GM18868 (cell line): ENCODE results near the gene MUC16.
"Not testable (repeated sequence)": the region's sequence is repeated elsewhere in the genome, so short reads cannot be mapped to it uniquely, and the experiment has no call there.

Experiments
- ATAC-seq: cut with Tn5 transposase; IDR thresholded peaks from one replicate; pipeline ENCODE4 v1.9.1; 2021; ENCODE audit warnings: mild to moderate bottlenecking, moderate library complexity; ENCODE audit not compliant: unreplicated experiment

The MUC16 gene

DNA sequence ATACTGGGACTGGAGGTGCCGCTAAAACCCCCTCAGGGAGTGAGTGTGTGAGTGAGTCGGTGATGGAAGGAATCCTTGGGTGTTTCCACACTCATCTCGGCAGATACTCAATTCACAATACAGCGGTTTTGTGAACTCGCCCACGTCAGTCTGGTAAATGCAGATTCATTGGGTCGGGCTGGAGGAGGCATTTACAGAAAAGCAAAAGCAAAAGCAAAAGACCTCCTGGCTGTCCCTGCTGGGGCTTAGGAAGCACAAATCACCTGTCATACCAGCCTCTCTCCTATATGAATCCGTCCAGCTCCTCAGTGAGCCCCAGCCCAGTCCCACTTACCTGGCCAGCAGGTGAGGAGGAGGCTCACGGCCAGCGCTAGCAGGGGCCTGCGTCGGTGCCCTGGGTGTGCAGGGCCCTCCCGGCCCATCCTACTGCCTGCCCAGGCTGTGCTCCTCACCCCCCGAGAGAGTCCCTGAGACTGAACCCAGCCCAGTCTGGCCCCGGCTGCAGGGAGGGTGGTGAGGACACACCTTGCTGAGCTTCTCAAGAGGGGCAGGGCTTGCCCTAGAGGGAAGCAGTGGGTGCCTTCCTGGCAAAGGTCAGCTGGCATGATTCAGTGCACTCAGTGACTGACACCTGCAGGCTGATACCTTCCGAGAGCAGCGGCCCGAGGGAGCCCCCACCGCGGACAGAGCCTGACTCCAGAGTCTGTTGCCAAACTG, at the start of gene MUC16:
MUC16 (minus strand) TSS at position 475 of the 717 bp plus-strand sequence.
- ATAC-seq = no peak

DNA sequence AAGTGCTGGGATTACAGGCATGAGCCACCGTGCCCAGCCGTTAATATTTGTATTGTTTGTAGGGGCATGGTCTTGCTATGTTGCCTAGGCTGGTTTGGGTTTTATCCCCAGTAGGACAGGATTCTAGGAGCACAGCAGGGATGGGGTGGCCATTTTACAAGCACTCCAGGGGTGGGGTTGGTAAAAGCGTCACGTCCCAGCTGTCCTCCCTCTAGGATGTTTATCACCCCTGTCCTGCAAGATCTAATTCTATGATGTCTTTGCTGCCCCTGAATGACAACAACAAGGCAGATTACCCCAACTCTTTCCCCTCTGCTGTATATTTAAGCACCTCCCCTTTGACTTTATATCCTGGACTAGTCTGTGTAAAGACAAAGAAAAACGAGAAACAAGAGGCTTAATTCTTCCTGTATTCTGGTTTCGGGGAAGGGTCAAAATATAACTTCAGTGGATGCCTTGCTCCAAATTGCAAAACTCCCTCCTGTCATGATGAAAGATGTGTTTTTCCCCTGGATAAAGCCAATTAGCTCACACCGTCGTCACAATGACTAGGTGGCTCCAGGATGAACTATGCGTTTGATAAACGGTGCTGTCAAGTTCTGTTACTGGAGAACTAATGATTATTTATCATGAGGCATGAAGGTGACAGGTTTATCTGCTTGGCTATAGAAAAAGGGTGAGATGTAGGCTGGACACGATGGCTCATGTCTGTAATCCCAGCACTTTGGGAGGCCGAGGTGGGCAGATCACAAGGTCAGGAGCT, 48.9 kb upstream of the MUC16 start:
- no peak for ATAC-seq

DNA sequence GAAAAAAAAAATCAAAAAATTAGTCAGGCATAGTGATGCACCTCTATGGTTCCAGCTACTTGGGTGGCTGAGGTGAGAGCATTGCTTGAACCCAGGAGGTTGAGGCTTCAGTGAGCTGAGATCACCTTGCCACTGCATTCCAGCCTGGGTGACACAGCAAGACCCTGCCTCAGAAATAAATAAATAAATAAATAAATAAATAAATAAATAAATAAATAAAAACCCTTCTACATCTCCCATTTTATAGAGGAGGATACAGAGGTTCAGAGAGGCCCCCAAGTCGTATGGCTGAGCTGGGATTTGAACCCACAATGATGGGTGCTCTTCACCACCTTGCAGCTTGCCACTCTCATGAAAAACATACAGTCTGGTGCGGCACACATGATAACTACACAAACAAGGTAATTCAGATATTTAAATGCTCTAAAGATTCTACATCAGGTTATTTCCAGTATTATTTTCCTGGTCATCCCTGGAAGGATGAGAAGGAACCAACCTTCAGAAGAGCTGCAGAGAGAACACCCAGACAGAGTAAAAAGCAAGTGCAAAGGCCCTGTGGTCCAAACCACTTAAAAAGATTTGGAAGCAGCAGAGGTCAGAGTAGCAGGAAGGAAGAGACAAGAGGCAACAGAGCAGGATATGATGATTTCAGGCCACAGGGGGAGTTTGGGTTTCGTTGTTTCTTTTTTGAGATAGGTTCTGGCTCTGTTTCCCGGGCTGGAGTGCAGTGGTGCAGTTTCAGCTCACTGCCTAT, 47.5 kb upstream of the MUC16 start:
- no peak for ATAC-seq

DNA sequence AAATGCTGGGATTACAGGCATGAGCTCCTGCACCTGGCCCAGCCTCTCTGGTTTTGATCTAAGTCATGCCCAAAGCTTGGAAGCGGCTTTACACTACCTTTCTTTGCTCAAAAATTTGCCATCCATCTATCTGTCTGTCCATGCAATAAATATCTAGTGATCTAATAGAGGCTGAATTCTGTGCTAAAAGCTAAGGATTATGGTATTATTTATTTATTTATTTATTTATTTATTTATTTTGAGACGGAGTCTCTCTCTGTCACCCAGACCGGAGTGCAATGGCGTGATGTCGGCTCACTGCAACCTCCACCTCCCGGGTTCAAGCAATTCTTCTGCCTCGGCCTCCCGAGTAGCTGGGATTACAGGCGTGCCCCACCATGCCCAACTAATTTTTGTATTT, 45.9 kb upstream of the MUC16 start:
- ATAC-seq = not testable (repeated sequence)

DNA sequence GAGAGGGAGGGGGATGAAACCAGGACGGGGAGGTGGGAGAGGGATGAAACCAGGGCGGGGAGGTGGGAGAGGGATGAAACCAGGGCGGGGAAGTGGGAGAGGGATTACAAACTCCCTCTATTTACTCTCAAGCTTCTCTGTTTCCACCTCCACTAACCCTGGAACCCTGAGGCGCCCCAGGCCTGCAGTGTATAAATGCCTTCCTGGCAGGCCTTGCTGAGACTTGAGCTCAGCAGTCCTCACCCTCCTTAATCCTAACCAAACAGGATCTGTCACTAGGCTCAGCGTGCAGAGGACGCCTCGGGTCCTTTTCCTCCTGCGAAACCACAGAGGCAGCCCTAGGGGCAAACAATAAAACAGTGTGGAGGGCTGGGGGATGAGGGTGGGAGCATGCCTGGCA, 44.6 kb upstream of the MUC16 start:
- no peak for ATAC-seq

DNA sequence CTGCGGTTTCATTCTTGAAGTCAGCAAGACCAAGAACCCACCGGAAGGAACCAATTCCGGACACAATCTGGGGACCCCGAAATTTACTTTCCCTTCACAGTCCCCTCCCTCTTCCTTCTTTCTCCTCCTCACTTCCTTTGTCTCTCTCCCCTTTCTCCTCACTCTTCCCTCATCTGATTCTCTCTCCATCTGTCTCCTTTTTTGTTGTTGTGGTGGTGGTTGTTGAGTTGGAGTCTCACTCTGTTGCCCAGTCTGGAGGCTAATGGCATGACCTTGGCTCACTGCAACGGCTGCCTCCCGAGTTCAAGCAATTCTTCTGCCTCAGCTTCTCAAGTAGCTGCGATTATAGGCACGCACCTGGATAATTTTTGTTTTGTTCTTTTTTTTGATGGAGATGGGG, 44.0 kb upstream of the MUC16 start:
- no peak for ATAC-seq

DNA sequence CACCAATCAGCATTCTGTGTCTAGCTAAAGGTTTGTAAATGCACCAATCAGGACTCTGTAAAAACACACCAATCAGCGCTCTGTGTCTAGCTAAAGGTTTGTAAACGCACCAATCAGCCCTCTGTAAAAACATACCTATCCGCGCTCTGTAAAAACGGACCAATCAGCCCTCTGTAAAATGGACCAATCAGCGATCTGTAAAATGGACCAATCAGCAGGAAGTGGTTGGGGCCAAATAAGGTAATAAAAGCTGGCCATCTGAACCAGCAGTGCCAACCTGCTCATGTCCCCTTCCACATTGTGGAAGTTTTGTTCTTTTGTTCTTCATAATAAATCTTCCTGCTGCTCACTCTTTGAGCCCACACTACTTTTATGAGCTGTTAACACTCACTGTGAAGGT, 43.5 kb upstream of the MUC16 start:
- ATAC-seq = not testable (repeated sequence)

DNA sequence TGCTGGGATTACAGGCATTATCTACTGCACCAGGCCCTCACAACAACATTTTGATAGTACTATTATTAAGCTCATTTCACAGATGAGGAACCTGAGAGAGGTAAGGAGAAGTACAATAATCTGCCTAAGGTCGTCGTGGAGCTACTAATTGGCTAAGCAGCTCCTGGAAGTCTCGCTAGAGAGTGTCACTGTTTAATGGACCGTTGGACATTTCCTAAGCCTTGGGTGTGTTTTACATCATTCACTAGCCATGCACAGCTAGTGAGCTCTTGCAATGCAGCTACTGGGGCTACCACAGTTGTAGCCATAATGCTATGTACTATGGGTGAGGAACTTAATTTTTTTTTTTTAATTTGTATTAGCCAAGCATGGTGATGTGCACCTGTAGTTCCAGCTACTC, 42.7 kb upstream of the MUC16 start:
- ATAC-seq = no peak

DNA sequence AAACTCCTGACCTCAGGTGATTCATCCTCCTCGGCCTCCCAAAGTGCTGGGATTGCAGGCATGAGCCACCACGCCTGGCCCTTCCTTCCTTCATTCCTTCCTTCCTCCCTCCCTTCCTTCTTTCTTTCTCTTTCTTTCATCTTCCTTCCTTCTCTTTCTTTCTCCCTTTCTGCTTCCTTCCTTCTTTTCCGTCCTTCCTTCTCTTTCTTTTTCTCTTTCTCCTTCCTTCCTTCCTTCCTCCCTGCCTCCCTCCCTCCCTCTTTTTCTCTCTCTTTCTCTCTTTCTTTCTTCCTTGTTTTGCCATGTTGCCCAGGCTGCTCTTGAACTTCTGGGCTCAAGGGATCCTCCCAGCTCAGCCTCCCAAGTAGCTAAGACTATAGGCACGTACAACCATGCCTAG, 36.5 kb upstream of the MUC16 start:
- no peak for ATAC-seq

DNA sequence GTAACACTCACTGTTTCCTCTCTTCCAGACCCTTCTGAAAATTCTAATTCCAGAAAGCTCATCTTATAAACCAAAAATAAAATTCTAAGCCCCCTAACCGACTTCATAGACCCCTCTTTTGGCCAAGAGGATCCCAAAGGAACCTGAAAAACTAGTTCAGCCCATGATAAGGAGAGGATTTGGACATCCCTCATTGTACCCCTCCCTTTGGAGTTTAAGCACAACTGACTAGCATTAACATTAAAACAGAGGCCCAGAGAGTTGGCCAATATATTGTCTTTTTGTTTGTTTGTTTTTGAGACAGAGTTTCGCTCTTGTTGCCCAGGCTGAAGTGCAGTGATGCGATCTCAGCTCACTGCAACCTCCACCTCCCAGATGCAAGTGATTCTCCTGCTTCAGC, 34.2 kb upstream of the MUC16 start:
- ATAC-seq = no peak

DNA sequence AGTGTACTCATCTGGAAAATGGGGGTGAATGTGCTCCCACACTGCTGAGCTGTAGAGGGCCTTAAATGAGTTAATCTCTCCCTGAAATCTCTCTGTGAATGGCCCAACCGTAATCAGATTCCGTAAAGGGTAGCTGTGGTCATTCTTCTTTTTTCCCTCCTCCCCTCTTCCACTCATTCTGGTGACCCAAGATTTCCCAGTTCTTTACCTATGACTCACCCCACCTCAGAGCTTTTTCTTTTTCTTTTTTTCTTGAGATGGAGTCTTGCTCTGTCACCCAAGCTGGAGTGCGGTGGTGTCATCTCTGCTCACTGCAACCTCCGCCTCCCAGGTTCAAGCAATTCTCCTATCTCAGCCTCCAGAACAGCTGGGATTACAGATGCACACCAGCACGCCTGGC, 33.3 kb upstream of the MUC16 start:
- no peak for ATAC-seq

DNA sequence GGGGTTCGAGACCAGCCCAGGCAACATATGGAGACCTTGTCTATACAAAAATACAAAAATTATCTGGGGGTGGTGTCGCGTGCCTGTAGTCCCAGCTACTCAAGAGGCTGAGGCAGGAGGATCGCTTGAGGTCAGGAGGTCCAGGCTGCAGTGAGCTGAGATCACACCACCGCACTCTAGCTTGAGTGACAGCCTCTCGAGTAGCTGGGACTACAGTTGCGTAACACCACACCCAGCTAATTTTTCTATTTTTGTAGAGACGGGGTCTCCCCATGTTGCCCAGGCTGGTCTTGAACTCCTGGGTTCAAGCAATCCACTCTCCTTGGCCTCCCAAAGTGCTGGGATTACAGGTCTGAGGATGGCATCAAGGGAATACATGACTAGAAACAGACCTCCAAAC, 30.8 kb upstream of the MUC16 start:
- no peak for ATAC-seq

DNA sequence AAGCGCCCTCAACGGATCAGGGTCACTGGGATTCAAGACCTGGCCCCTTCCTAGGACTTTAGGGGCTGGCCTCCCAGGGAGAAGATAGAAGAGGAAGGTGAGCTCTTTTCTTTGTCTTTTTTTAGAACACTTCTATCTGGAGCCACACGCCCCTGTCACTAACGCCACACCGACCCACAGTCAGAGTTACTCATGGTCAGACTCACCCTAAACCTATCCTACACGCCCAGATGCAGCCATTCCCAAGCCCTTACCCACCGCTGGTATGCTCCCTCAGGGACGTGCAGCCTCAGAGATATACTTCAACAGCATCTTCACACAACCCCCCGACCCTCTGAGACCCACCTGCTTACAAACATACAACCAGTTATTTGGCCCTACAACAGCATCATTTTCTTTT, 29.9 kb upstream of the MUC16 start:
- no peak for ATAC-seq

DNA sequence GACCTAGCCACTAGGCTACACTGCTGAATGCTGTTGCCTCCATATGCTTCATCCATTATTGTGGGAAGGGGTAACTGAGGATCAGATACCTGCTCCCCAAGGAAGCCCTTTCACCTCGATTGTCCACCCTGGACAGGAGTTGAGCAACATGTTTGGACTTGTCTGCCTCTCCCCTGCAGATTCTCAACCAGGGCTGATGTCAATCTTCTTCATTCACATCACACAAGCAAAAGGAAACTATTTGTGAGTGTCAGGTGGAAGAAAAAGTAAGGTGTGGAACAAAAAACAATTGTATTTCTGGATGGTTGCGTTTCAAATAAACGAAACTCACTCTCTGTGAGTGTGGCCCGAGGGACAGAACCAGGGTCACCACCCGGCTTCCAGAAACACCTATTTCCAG, 29.5 kb upstream of the MUC16 start:
- ATAC-seq = no peak

DNA sequence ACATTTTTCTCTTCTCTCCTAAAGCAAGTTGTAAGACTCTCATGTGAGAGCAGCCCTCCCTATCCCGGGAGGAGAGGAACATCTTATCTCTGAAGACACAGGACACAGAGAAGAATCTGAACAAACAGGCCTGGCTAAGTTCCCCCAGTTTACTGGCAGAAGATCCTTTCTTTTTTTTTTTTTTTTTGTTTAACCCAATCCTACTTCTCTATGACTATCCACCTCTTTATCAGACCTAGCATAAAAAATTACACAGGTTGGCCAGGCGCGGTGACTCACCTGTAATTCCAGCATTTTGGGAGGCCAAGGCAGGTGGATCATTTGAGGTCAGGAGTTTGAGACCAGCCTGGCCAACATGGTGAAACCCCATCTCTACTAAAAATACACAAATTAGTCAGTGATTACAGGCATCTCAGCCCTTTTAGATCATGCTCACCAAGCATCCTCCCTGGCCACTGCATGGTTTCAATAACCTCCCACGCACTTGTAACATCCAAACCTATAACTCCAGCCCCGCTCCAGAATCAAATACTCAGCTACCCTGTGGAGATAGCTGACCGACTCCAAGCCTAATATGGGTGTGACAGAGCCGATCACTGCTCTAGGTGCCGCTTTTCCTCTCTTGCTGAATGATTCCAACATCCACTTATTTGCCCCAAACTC, 27.3 kb upstream of the MUC16 start:
- no peak for ATAC-seq

DNA sequence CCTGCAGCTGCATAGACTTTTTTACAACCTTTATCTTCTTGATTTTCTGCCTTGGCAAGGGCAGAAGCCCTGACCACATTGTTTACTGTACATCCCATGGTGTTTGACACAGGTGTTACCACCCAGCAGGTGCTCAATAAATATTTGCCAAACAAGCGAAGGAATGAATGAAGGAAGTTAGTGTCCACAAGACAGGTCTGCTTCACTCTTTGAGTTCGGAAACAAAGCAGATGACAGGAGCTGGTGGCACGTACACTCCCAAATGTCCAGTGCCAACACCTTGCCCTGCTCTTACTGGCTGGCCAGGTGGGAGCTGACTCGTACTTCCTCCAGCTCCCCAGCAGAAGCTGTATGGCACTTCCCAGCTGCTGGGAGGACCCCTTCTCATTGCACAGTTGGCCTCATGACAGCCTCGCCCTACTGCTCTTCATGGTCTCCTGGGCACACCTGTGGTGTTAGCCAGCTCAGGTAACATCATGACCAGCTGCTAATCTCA, 22.0 kb upstream of the MUC16 start:
- ATAC-seq = no peak

DNA sequence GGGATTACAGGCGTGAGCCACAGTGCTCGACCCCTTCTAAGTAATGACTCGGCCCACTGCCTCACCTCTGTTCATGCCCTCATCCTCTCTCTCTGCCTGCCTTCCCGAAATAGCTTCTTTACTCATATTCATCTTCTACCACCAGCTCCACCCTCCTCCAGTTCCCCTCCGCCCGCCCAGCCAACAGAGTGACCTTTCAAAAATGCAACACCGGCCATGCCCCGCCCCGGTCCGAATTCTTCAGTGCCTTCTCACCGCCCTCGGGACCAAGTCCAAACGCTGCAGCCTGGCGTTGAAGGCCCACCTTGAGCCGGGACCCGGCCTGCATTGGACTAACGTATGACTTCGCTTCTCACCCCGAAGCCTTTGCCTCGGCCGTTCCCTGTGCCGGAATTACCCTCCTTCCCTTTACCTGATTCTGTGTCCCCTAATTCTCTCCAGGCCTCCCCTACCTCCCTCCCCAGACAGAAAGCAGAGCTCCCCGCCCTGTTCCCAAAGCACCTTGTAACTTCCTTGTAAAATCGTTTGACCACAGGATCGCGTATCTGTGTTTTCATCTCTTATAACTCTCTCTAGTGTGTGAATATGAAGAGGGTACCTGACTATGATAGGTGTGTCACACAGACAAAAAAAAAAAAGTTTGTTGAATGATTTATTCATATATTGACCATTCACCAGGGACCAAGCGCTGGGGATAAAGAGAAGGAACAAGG, 8.1 kb upstream of the MUC16 start:
- ATAC-seq = no peak

DNA sequence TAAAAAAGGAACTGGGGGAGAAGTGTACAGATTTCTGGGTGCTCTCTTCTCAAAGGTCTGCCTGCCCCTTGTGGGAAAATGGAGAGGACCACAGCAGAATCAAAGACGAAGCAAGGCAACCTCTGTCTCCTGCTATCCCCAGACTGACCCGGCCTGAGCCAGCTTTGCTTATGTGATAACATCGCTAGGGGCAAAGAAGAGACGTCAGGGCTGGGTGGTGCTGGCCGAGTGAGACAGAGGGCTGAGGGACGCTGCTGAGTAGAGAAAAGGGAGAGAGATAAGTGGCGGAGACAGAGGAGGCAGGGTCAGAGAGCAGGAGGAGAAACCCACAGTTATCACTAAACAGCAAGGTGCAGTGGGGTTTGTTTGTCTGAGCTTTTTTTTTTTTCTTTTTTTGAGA, 4.6 kb upstream of the MUC16 start:
- no peak for ATAC-seq

DNA sequence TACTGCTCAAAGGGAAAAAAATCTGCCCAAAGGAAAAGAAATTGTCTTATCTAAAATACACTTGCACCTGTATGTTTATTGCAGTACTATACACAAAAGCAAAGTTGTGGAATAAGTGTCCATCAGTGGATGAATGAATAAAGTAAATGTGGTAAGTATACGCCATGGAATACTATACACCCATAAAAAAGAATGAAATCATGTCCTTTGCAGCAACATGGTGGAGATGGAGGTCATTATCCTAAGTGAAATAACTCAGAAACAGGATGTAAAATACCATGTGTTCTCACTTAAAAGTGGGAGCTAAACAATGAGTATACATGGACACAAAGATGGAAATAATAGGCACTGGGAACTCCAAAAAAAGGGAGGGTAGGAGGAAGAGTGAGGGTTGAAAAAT, 3.8 kb upstream of the MUC16 start:
- ATAC-seq = no peak

DNA sequence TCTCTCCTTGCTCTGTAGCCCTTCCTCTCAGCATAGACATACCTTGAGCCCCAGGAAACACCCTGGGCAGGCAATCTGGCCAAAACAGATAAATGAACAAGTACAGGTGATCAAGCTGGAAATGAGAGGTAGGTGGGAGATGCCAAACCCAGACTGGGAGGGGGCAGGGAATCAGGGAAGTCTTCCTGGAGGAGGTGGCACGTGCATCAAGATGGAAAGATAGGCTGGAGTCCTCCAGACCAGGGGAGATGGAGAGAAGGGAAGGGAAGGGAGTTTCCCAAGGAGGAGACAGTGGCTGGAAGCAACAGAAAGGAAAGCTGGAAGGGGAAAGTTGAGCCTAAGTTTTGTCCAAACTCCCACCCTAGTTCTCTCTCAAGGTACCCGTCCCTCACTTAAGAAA, 1.7 kb upstream of the MUC16 start:
- no peak for ATAC-seq

DNA sequence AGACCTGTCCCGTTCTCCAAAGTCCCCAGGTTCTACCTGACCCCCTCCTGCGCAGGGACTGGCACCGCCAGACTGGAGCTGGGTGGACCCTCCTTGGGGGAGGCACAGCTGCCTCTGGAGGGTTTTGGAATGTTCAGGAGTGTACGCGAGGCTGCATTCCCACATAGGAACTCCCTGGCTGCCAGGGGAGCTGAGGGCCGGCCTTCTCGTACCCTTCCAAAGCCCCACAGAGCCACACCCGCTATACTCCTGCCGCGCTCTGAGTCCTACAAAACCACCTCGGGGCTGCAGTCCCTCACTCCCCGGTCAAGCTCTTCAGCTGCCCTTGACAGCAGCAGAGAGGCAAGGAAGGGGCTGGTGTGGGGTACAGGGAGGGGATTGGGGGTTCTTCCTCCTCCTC, 484 bp upstream of the MUC16 start:
- no peak for ATAC-seq
